ENCODE measurements around the gene SLC12A7.

DNA sequence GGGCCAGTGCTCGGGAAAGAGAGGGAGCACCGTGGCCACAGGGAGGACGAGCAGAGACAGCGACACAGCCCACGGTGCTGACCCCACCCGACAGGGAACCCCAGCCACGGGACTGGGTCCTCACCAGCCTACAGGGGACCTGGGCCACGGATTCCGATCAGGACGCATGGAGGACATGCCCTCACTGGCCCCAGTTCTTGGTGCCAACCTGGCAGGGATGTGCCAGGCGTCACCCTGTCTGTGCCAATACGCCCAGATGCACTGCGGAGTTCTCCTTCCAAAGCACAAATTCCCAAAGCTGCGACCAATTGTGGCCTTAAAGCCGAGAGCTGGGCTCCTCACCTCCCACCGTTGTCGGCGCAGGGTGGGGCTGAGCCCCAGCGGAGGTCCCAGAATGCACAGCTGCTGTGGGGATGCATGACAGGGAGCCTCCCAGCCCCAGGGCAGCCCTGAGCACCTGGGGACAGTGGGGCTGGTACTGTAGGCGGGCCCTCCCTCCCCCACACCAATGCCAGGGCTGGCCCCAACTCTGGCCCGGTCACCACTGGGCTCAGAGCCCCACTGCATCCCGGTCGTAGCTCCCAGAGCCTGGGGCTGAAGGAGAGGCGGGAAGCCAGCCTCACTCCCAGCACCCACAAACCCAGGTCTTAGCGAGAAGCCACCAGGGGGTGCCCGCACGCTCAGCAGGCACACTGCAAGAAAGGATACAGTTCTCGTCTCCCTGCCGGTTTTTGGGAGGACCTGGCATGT is 59.0 kb downstream of the SLC12A7 start:
- TF ChIP-seq, protein P1, sequence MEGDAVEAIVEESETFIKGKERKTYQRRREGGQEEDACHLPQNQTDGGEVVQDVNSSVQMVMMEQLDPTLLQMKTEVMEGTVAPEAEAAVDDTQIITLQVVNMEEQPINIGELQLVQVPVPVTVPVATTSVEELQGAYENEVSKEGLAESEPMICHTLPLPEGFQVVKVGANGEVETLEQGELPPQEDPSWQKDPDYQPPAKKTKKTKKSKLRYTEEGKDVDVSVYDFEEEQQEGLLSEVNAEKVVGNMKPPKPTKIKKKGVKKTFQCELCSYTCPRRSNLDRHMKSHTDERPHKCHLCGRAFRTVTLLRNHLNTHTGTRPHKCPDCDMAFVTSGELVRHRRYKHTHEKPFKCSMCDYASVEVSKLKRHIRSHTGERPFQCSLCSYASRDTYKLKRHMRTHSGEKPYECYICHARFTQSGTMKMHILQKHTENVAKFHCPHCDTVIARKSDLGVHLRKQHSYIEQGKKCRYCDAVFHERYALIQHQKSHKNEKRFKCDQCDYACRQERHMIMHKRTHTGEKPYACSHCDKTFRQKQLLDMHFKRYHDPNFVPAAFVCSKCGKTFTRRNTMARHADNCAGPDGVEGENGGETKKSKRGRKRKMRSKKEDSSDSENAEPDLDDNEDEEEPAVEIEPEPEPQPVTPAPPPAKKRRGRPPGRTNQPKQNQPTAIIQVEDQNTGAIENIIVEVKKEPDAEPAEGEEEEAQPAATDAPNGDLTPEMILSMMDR (IDR thresholded peaks at IDR 0.05), result peak in 7 of 12 donors; percentile 3 to 25 (median 22)
- TF ChIP-seq POLR2A (IDR thresholded peaks at IDR 0.05), result no peak

Measured in heart left ventricle (tissue), 13 donors.